B cell (primary cell): Measurements from ENCODE around the gene GPAT3. TPM values are rescaled to one million over a fixed set of nuclear protein-coding genes. Genes with fewer than 3 reads are reported as not detected.

ENCODE experiments used
- ATAC-seq: fragments of 200-7000 bp; cut with Tn5 transposase; one replicate; pipeline ENCODE4 v1.10.0; 2021; ENCODE audit warnings: low read depth, mild to moderate bottlenecking, moderate number of reproducible peaks, moderate library complexity
- CTCF ChIA-PET: fragments of 350-600 bp; sonication (Branson Sonifier 250); formaldehyde crosslinking; loops from one replicate; lab custom pipeline; 2021; ENCODE audit warnings: antibody characterized with exemption, inconsistent platforms; lab: Charles Lee
- POLR2A ChIA-PET: fragments of 350-600 bp; sonication (Branson Sonifier 250); formaldehyde crosslinking; loops from one replicate; lab custom pipeline; 2021; ENCODE audit warnings: antibody characterized with exemption; lab: Charles Lee
- DNase-seq: peaks from one replicate; pipeline ENCODE4 v3.0.0; 2013
- H2AFZ ChIP-seq: 2 replicates; pipeline ENCODE4 v1.6.1; 2012; ENCODE audit warnings: mild to moderate bottlenecking, low read depth, low read length; ENCODE audit not compliant: insufficient read depth, poor library complexity, severe bottlenecking
- H3K27ac ChIP-seq, 2 donors: 1 replicate in 1 of 2; 2 replicates in 1 of 2; pipeline ENCODE4 v1.5.1; 2012 to 2013; ENCODE audit warnings: low read length in 2 of 2, mild to moderate bottlenecking in 2 of 2, moderate library complexity in 1 of 2
- H3K27me3 ChIP-seq, 4 experiments: fragments of 200-600 bp in 1 of 4; sonication (generic) in 1 of 4; replicated peaks in 1 of 4; 1 replicate in 2 of 4; 2 replicates in 2 of 4; pipeline versions ENCODE4 v1.6.1 to v1.7.0; 2013 to 2016; ENCODE audit warnings: low read length in 3 of 4, mild to moderate bottlenecking in 2 of 4, mixed read lengths in 1 of 4, moderate library complexity in 1 of 4; ENCODE audit not compliant: insufficient read depth in 4 of 4, control insufficient read depth in 3 of 4; ENCODE audit errors: control extremely low read depth in 1 of 4
- H3K36me3 ChIP-seq, 2 experiments: replicated peaks in 1 of 2; 1 replicate in 1 of 2; 2 replicates in 1 of 2; pipeline versions ENCODE4 v1.6.1 to v1.7.1; 2013; ENCODE audit warnings: low read length in 1 of 2; ENCODE audit not compliant: insufficient read depth in 2 of 2, control insufficient read depth in 1 of 2; ENCODE audit errors: control extremely low read depth in 1 of 2, extremely low read depth in 1 of 2
- H3K4me1 ChIP-seq, 2 donors: fragments of 200-600 bp in 1 of 2; sonication (generic) in 1 of 2; 1 replicate in 1 of 2; 2 replicates in 1 of 2; pipeline versions ENCODE4 v1.5.1 to v1.6.1; 2013 to 2017; ENCODE audit warnings: low read length in 2 of 2; ENCODE audit not compliant: control insufficient read depth in 2 of 2, insufficient read depth in 2 of 2
- H3K4me2 ChIP-seq: replicated peaks from 2 replicates; pipeline ENCODE3; 2012; ENCODE audit warnings: mild to moderate bottlenecking, low read depth, low read length; ENCODE audit not compliant: poor library complexity, severe bottlenecking
- H3K4me3 ChIP-seq, 5 experiments: fragments of 200-600 bp in 1 of 5; sonication (generic) in 1 of 5; 1 replicate in 3 of 5; 2 replicates in 2 of 5; pipeline versions ENCODE4 v1.5.1 to v1.7.0; 2011 to 2016; ENCODE audit warnings: low read length in 4 of 5, mild to moderate bottlenecking in 4 of 5, low read depth in 2 of 5, control low read depth in 1 of 5, moderate library complexity in 1 of 5; ENCODE audit not compliant: insufficient read depth in 1 of 5; ENCODE audit errors: control extremely low read depth in 1 of 5, extremely low read depth in 1 of 5
- H3K79me2 ChIP-seq: fragments of 200-600 bp; sonication (generic); one replicate; pipeline ENCODE4 v1.6.0; 2016; ENCODE audit warnings: low read length; ENCODE audit not compliant: control insufficient read depth, insufficient read depth
- H3K9ac ChIP-seq: fragments of 200-600 bp; sonication (generic); 2 replicates; pipeline ENCODE4 v1.6.1; 2017; ENCODE audit warnings: mild to moderate bottlenecking, low read length, moderate library complexity
- H3K9me3 ChIP-seq, 3 donors: one replicate each; pipeline versions ENCODE4 v1.6.1 to v1.7.1; 2013; ENCODE audit warnings: low read length in 2 of 3; ENCODE audit not compliant: control insufficient read depth in 2 of 3, insufficient read depth in 1 of 3; ENCODE audit errors: control extremely low read depth in 1 of 3
- H4K20me1 ChIP-seq: 2 replicates; pipeline ENCODE4 v1.6.0; 2012; ENCODE audit warnings: mild to moderate bottlenecking, low read length; ENCODE audit not compliant: insufficient read depth, control insufficient read depth, poor library complexity, severe bottlenecking
- H3K27ac Mint-ChIP-seq: one replicate; pipeline ENCODE4 v1.8.0; 2021; ENCODE audit warnings: mixed read lengths
- H3K27me3 Mint-ChIP-seq: one replicate; pipeline ENCODE4 v1.8.0; 2021; ENCODE audit warnings: mixed read lengths
- H3K4me1 Mint-ChIP-seq: one replicate; pipeline ENCODE4 v1.8.0; 2021; ENCODE audit warnings: mixed read lengths
- H3K4me3 Mint-ChIP-seq: one replicate; pipeline ENCODE4 v1.8.0; 2021; ENCODE audit warnings: mixed read lengths
- H3K9me3 Mint-ChIP-seq: one replicate; pipeline ENCODE4 v1.8.0; 2022; ENCODE audit warnings: mixed read lengths; ENCODE audit not compliant: insufficient read depth
- CTCF ChIP-seq: fragments of 200-600 bp; IDR thresholded peaks from one replicate; pipeline ENCODE4 v1.8.0; 2022; ENCODE audit warnings: antibody characterized with exemption, mild to moderate bottlenecking
- EZH2 ChIP-seq: IDR thresholded peaks from 2 replicates; pipeline ENCODE4 v1.6.1; 2012; ENCODE audit warnings: borderline replicate concordance, low read depth, mild to moderate bottlenecking, moderate library complexity, low read length; ENCODE audit not compliant: insufficient read depth, poor library complexity, severe bottlenecking
- WGBS: methylation state at CpG from one replicate; pipeline ENCODE4 v1.1.5; 2013; ENCODE audit warnings: missing lambda C conversion rate; ENCODE audit not compliant: insufficient coverage; 5-methylcytosine and 5-hydroxymethylcytosine counted together
- intact Hi-C: fragments of 100-400 bp; cut with micrococcal nuclease; formaldehyde crosslinking; loops from one replicate; pipeline ENCODE4 v1.10.0; 2022
- polyA plus RNA-seq: library from polyadenylated mRNA; depleted of rRNA; stranded (reverse); fragments of >200 nt; gene quantifications from 2 replicates; pipeline ENCODE4 v1.2.3, GENCODE V29; 2012
- total RNA-seq, 2 donors: library from RNA; stranded (reverse); fragments of 120-200 nt in 1 of 2; gene quantifications; 1 replicate in 1 of 2; 2 replicates in 1 of 2; pipeline versions ENCODE4 v1.2.3 to v1.2.4, GENCODE V29; 2013 to 2022

The GPAT3 gene
- total and polyA plus RNA-seq, 2 donors (not counting 1 experiment from before 2014, with no cell fraction given) = 0.06 to 0.89 TPM

- no peak overlapping the region for H3K4me2 ChIP-seq
- no peak overlapping the region for H3K4me3 ChIP-seq
- intact Hi-C loops = no loop called here
- Mint-ChIP-seq H3K4me1 (peaks cover 1% of the 10 kb centered on the region), H3K27ac (no peak overlapping the region), H3K4me3 (no peak overlapping the region), H3K27me3 (no peaks in the 10 kb centered on the region), H3K9me3 (no peaks in the 10 kb centered on the region)
- no peaks in the 10 kb centered on the region for H3K79me2 ChIP-seq
- H3K27me3 ChIP-seq = no peaks in the 10 kb centered on the region
- ChIA-PET CTCF (no interaction called here), POLR2A (no interaction called here)
- no peak for TF ChIP-seq CTCF
- no peak for TF ChIP-seq EZH2
- no peak overlapping the region for H3K27ac ChIP-seq
- no peak overlapping the region for H3K9ac ChIP-seq
- DNase-seq (no peak), ATAC-seq (no peak)
- H2AFZ ChIP-seq = no peak overlapping the region
- H3K4me1 ChIP-seq = peaks cover 0 to 3% of the 10 kb centered on the region in 2 donors
- H3K9me3 ChIP-seq = no peaks in the 10 kb centered on the region
- WGBS = 94% methylated on average over 3 of the region's 3 CpGs
- no peaks in the 10 kb centered on the region for H3K36me3 ChIP-seq
- no peaks in the 10 kb centered on the region for H4K20me1 ChIP-seq
Observed at GRCh38 chr4:83560523-83560922, 24.6 kb downstream of the GPAT3 start.

GRCh38 chr4:83561381-83561780, 25.5 kb downstream of the GPAT3 start:
- Histone ChIP-seq H3K9ac (no peak overlapping the region), H3K27ac (no peak overlapping the region), H4K20me1 (no peaks in the 10 kb centered on the region), H3K79me2 (no peaks in the 10 kb centered on the region), H3K4me2 (no peak overlapping the region), H3K36me3 (no peaks in the 10 kb centered on the region), H3K27me3 (no peaks in the 10 kb centered on the region), H2AFZ (no peak overlapping the region), H3K9me3 (no peaks in the 10 kb centered on the region), H3K4me3 (no peak overlapping the region), H3K4me1 (no peaks in the 10 kb centered on the region)
- DNase-seq (no peak), ATAC-seq (no peak)
- Mint-ChIP-seq H3K4me3 (no peak overlapping the region), H3K9me3 (no peaks in the 10 kb centered on the region), H3K27me3 (no peaks in the 10 kb centered on the region), H3K4me1 (peaks cover under 1% of the 10 kb centered on the region), H3K27ac (no peak overlapping the region)
- CTCF ChIA-PET = no interaction called here
- no CpG with 5 or more reads among the region's 2 CpGs for WGBS
- POLR2A ChIA-PET = interaction anchor here (0.6 kb wide), 1 partner anchor 82 kb away, joined by 7 read pairs; no protein-coding TSS in a partner anchor
- TF ChIP-seq EZH2 (no peak), CTCF (no peak)
- intact Hi-C loops = no loop called here
